Measurements from ENCODE around the gene NUCB1.

Gene NUCB1

GRCh38 chr19:48955308-48955958 is 55.3 kb downstream of the NUCB1 start:
- peak overlapping the region; percentile 86 for H3K27ac Mint-ChIP-seq
- H3K9me3 Mint-ChIP-seq, result no peaks in the 10 kb centered on the region
- no peaks in the 10 kb centered on the region for H3K27me3 Mint-ChIP-seq
- peak overlapping the region; percentile 92 for H3K4me3 Mint-ChIP-seq
- H3K36me3 Mint-ChIP-seq, result peaks cover 5% of the 10 kb centered on the region
- H3K4me1 Mint-ChIP-seq, result peaks cover 32% of the 10 kb centered on the region

- H3K4me3 Mint-ChIP-seq, result no peak overlapping the region
These were observed 57.9 kb downstream of the NUCB1 start for GRCh38 chr19:48958006-48958405.

GRCh38 chr19:48959341-48960239 is 59.5 kb downstream of the NUCB1 start:
- Mint-ChIP-seq H3K27ac (no peak overlapping the region), H3K4me3 (no peak overlapping the region), H3K36me3 (peaks cover 6% of the 10 kb centered on the region), H3K9me3 (no peaks in the 10 kb centered on the region), H3K4me1 (peaks cover 64% of the 10 kb centered on the region), H3K27me3 (no peaks in the 10 kb centered on the region)

More at GRCh38 chr19:48958006-48958405, 57.9 kb downstream of the NUCB1 start:
- Mint-ChIP-seq H3K9me3 (no peaks in the 10 kb centered on the region), H3K27me3 (no peaks in the 10 kb centered on the region), H3K4me1 (peaks cover 52% of the 10 kb centered on the region), H3K36me3 (peaks cover 7% of the 10 kb centered on the region), H3K27ac (no peak overlapping the region)

- peaks cover 9% of the 10 kb centered on the region for H3K36me3 Mint-ChIP-seq
- H3K27me3 Mint-ChIP-seq, result no peaks in the 10 kb centered on the region
- H3K4me3 Mint-ChIP-seq, result no peak overlapping the region
- peak overlapping the region; percentile 41 for H3K27ac Mint-ChIP-seq
- no peaks in the 10 kb centered on the region for H3K9me3 Mint-ChIP-seq
- H3K4me1 Mint-ChIP-seq, result peaks cover 69% of the 10 kb centered on the region
These were observed 61.0 kb downstream of the NUCB1 start for GRCh38 chr19:48961051-48961649.

GRCh38 chr19:48961673-48962028 is 61.5 kb downstream of the NUCB1 start:
- Mint-ChIP-seq H3K27me3 (no peaks in the 10 kb centered on the region), H3K9me3 (no peaks in the 10 kb centered on the region), H3K4me3 (peak overlapping the region; percentile 60), H3K27ac (peak overlapping the region; percentile 72), H3K36me3 (peaks cover 11% of the 10 kb centered on the region), H3K4me1 (peaks cover 70% of the 10 kb centered on the region)

GRCh38 chr19:48962029-48962848 is 62.1 kb downstream of the NUCB1 start:
- Mint-ChIP-seq H3K4me1 (peaks cover 68% of the 10 kb centered on the region), H3K27ac (peak overlapping the region; percentile 72), H3K4me3 (peak overlapping the region; percentile 60), H3K9me3 (no peaks in the 10 kb centered on the region), H3K27me3 (no peaks in the 10 kb centered on the region), H3K36me3 (peaks cover 11% of the 10 kb centered on the region)

GRCh38 chr19:48962849-48963165 is 62.7 kb downstream of the NUCB1 start:
- no peaks in the 10 kb centered on the region for H3K27me3 Mint-ChIP-seq
- H3K36me3 Mint-ChIP-seq, result peaks cover 11% of the 10 kb centered on the region
- no peaks in the 10 kb centered on the region for H3K9me3 Mint-ChIP-seq
- H3K27ac Mint-ChIP-seq, result peak overlapping the region; percentile 68
- H3K4me1 Mint-ChIP-seq, result peaks cover 64% of the 10 kb centered on the region
- peak overlapping the region; percentile 43 for H3K4me3 Mint-ChIP-seq

DNA sequence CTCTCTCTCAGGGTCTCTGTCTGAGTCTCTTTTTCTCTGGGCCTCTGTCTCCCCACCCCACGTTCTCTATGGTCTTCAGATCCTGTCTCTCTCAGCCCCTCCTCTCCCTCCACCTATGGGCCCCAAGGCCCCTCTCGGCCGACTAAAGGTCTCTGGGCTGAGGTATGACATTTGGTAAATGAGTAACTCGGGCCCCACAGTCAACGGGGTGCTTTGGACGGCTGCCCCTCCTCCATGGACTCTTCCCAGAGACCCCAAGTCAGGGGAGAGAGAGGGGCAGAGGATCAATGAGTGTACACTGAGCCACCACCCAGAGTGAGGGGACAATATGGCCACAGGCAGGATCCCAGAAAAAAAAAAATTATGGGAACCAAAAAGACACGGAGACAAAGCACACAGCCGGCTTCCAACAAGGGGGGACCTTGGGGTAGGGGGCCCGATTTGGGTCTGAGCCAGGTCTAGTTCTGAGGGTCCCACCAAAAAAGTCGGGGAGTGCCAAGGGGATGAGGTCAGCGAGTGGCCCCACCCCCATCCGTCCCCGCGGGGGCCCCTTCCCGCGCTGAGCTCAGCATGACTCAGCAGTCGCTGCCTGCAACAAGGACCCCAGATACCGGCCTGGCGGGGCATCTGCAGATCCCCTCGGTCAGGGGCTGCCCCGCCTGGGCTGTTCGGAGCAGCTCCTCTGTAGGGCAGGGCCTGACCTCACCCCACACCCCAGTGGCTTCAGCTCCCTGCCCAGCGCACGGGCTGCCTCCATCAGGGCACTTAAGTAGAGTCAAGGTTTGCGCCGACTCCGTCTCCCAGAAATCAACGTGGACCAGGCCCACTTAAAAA is 63.5 kb downstream of the NUCB1 start:
- Mint-ChIP-seq H3K4me3 (peak overlapping the region; percentile 95), H3K36me3 (peaks cover 13% of the 10 kb centered on the region), H3K9me3 (no peaks in the 10 kb centered on the region), H3K27me3 (no peaks in the 10 kb centered on the region), H3K27ac (peak overlapping the region; percentile 99), H3K4me1 (peaks cover 63% of the 10 kb centered on the region)

DNA sequence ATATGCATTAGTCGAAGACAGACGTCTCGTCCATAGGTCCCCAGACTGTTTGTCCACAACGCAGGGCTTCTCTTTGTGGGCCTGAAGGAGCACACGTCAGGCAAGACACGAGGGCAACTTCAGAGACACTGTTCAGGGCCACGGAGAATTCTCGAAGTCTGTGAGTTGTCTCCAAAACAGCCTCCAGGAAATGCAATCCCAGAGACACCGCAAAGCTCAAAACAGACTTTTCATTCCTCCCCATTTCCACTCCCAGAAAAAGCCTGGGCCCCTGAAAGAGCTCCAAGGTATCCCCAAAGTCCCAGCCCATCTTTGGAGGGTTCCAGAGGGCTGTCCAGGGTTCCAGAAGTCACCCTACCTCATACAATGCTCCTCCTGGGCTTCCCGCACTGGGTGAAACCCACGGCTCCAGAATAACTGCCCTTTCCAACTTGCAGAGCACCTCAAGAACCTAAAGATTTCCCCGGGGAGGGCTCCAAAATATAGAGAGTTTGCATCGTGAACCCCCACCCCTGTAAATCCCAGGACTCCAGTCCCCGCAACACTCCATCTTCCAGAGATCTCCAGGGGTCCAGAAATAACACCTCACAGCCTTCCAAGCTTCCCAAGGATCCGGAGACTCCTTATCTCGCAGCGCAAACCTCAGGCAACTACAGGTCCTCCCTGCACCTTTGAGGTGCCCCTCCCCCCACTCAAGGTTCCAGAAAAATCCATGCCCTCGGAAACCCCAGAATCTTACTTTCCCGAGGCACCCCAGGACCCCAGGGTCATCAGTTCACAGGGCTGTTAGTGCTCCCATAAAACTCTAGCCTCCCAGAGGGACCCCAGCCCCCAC is 64.3 kb downstream of the NUCB1 start:
- no peaks in the 10 kb centered on the region for H3K9me3 Mint-ChIP-seq
- H3K27ac Mint-ChIP-seq, result peak overlapping the region; percentile 99
- H3K4me1 Mint-ChIP-seq, result peaks cover 59% of the 10 kb centered on the region
- peaks cover 13% of the 10 kb centered on the region for H3K36me3 Mint-ChIP-seq
- H3K27me3 Mint-ChIP-seq, result no peaks in the 10 kb centered on the region
- H3K4me3 Mint-ChIP-seq, result peak overlapping the region; percentile 95

- Mint-ChIP-seq H3K4me1 (peaks cover 59% of the 10 kb centered on the region), H3K4me3 (peak within 1 kb of the TSS; percentile 95), H3K9me3 (no peaks in the 10 kb centered on the region), H3K27me3 (no peaks in the 10 kb centered on the region), H3K36me3 (peaks cover 13% of the 10 kb centered on the region), H3K27ac (peak within 1 kb of the TSS; percentile 99)
These were observed 65.1 kb downstream of the NUCB1 start, which contains the start of gene FTL for GRCh38 chr19:48965040-48965805. FTL (plus strand) TSS chr19:48965309; CDS start chr19:48965508, 199 bp downstream.

DNA sequence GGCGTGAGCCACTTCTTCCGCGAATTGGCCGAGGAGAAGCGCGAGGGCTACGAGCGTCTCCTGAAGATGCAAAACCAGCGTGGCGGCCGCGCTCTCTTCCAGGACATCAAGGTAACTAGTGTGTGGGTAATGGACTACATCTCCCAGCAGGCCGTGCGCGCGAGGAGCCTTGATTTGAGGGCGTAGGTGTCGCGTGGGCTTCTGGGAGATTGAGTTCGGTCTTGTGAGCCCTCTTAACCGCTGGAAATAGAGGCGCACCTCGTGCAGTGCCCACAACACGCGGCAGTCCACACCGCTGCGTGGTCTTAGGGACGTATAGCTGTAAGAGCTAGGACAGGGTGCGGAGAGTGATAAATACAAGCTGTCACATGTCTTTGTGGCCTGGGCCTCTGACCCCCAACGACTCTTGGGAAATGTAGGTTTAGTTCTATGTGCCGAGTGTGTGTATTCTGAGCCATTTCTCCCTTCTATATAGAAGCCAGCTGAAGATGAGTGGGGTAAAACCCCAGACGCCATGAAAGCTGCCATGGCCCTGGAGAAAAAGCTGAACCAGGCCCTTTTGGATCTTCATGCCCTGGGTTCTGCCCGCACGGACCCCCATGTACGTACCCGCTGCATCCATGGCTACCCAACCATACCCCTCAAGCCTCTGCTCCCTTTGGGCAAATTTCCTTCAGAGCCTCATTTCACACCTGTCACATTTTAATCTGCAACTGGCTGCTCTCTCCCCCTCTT is 65.9 kb downstream of the NUCB1 start:
- H3K36me3 Mint-ChIP-seq, result peaks cover 12% of the 10 kb centered on the region
- no peaks in the 10 kb centered on the region for H3K9me3 Mint-ChIP-seq
- peak overlapping the region; percentile 99 for H3K27ac Mint-ChIP-seq
- H3K4me3 Mint-ChIP-seq, result peak overlapping the region; percentile 95
- H3K4me1 Mint-ChIP-seq, result peaks cover 62% of the 10 kb centered on the region
- no peaks in the 10 kb centered on the region for H3K27me3 Mint-ChIP-seq

GRCh38 chr19:48966541-48967345 is 66.6 kb downstream of the NUCB1 start:
- H3K36me3 Mint-ChIP-seq, result peaks cover 10% of the 10 kb centered on the region
- H3K4me1 Mint-ChIP-seq, result peaks cover 58% of the 10 kb centered on the region
- H3K27ac Mint-ChIP-seq, result peak overlapping the region; percentile 99
- H3K27me3 Mint-ChIP-seq, result no peaks in the 10 kb centered on the region
- peak overlapping the region; percentile 95 for H3K4me3 Mint-ChIP-seq
- no peaks in the 10 kb centered on the region for H3K9me3 Mint-ChIP-seq
